ENCODE data around the gene CAMK2D. TPM values are rescaled to one million over a fixed set of nuclear protein-coding genes. Genes with fewer than 3 reads are reported as not detected.
"Not testable (repeated sequence)": the region's sequence is repeated elsewhere in the genome, so short reads cannot be mapped to it uniquely, and the experiment has no call there.

CAMK2D gene
- total and polyA plus RNA-seq, 7 donors, result 24.3 to 78.1 (median 54.0) TPM

DNA sequence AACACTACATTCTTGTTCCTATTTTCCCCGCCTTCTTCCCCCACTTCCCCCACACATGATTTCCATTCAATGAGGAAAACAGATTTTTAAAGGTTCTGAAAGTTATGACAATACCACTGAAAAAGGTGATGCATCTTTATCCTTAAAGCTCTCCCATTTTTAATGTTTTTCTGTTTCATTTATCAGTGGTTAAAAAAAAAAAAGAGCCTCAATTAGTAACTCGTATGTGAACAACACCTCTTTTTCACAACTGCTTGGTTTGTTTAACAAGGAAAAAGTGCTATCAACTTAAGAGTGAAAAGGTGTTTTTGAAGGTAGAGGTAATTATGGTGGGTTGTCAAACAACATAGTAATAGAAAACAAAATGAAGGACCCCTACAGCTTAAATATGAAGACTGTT, 8.2 kb upstream of the CAMK2D start:
- Histone ChIP-seq H3K27me3 (no peaks in the 10 kb centered on the region), H3K27ac (no peak overlapping the region), H3K36me3 (no peaks in the 10 kb centered on the region), H3K4me1 (no peaks in the 10 kb centered on the region), H3K4me3 (no peak overlapping the region), H3K9me3 (no peaks in the 10 kb centered on the region)
- TF ChIP-seq EP300 (IDR thresholded peaks at IDR 0.05) (no peak), POLR2A (IDR thresholded peaks at IDR 0.05) (no peak), POLR2AphosphoS5 (IDR thresholded peaks at IDR 0.05) (no peak), CTCF (IDR thresholded peaks at IDR 0.05) (no peak)
- intact Hi-C loops (cut with DNase I), result no loop called here
- no peak for DNase-seq
- 84 to 87% methylated on average over 2 of the region's 2 CpGs for WGBS, 2 donors

GRCh38 chr4:113768952-113769351, 7.4 kb upstream of the CAMK2D start:
- Histone ChIP-seq H3K27ac (no peak overlapping the region), H3K27me3 (no peaks in the 10 kb centered on the region), H3K9me3 (no peaks in the 10 kb centered on the region), H3K4me1 (no peaks in the 10 kb centered on the region), H3K4me3 (no peak overlapping the region), H3K36me3 (no peaks in the 10 kb centered on the region)
- TF ChIP-seq EP300 (IDR thresholded peaks at IDR 0.05), result no peak
- no peak for TF ChIP-seq POLR2A (IDR thresholded peaks at IDR 0.05)
- no peak for TF ChIP-seq POLR2AphosphoS5 (IDR thresholded peaks at IDR 0.05)
- no peak for TF ChIP-seq CTCF (IDR thresholded peaks at IDR 0.05)
- 93 to 94% methylated on average over 2 of the region's 2 CpGs for WGBS, 2 donors
- DNase-seq, result no peak
- intact Hi-C loops (cut with DNase I), result no loop called here

GRCh38 chr4:113766882-113767281, 5.3 kb upstream of the CAMK2D start:
- Histone ChIP-seq H3K4me3 (no peak overlapping the region), H3K27me3 (no peaks in the 10 kb centered on the region)
- 73 to 90% methylated on average over 2 of the region's 2 CpGs for WGBS, 2 donors

DNA sequence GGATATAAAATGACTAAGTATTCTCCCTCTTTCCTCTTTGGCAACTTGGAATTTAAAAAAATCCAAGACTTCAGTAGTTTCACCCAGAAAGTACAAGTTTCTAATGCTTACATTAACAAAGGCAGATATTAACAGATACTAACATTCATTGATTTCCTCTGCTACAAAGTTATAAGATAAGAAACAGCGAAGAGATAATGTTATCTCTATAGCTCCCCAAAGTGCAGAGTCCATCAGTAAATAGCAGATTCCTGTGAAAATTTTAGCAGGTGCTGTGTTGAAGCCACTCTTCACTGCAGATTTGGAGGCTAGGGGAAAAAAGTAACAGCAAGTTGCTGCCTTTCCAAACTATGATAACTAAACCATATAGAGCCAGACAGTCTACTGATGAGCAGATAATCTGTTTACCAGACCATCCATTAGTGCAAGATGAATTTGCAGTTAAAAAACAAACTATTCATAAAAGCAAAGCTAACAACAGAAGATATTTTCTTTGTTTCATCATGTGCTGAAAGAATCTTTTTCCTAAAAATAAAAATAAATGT, 3.3 kb upstream of the CAMK2D start:
- 32 to 77% methylated on average over 1 of the region's 1 CpG for WGBS, 2 donors
- no peak overlapping the region for H3K27ac ChIP-seq
- DNase-seq, result no peak
- no peaks in the 10 kb centered on the region for H3K36me3 ChIP-seq
- H3K4me3 ChIP-seq, result no peak overlapping the region
- intact Hi-C loops (cut with DNase I), result loop anchor here (5.0 kb wide), 2 partner anchors 77 to 327 kb away; no protein-coding TSS in a partner anchor
- H3K4me1 ChIP-seq, result peaks cover 0 to 4% (median 0%) of the 10 kb centered on the region in 4 donors
- H3K27me3 ChIP-seq, result no peaks in the 10 kb centered on the region
- TF ChIP-seq POLR2AphosphoS5 (IDR thresholded peaks at IDR 0.05) (no peak), EP300 (IDR thresholded peaks at IDR 0.05) (no peak), CTCF (IDR thresholded peaks at IDR 0.05) (no peak), POLR2A (IDR thresholded peaks at IDR 0.05) (no peak)
- H3K9me3 ChIP-seq, result no peaks in the 10 kb centered on the region

More at GRCh38 chr4:113766882-113767281, 5.3 kb upstream of the CAMK2D start:
- no peak overlapping the region for H3K27ac ChIP-seq
- DNase-seq, result no peak
- no peaks in the 10 kb centered on the region for H3K36me3 ChIP-seq
- TF ChIP-seq EP300 (IDR thresholded peaks at IDR 0.05) (no peak), CTCF (IDR thresholded peaks at IDR 0.05) (no peak), POLR2A (IDR thresholded peaks at IDR 0.05) (no peak), POLR2AphosphoS5 (IDR thresholded peaks at IDR 0.05) (no peak)
- peaks cover 0 to 4% (median 0%) of the 10 kb centered on the region in 4 donors for H3K4me1 ChIP-seq
- intact Hi-C loops (cut with DNase I), result no loop called here
- H3K9me3 ChIP-seq, result no peaks in the 10 kb centered on the region

- Histone ChIP-seq H3K4me1 (peaks cover 0 to 12% (median 6%) of the 10 kb centered on the region in 4 donors), H3K27ac (peak overlapping the region in 2 of 4 donors; percentile 98 to 99)
- not testable (repeated sequence) for H3K9me3 ChIP-seq, H3K36me3 ChIP-seq, DNase-seq, H3K4me3 ChIP-seq, H3K27me3 ChIP-seq
- 94 to 96% methylated on average over 12 of the region's 12 CpGs for WGBS, 2 donors
- intact Hi-C loops (cut with DNase I), result loop anchor here (2.0 to 5.0 kb wide), 3 partner anchors 77 to 327 kb away; no protein-coding TSS in a partner anchor
Measured at GRCh38 chr4:113763923-113764322, 2.4 kb upstream of the CAMK2D start.

Measured in sigmoid colon (tissue), 7 donors.